EL (cell line): ENCODE data around the gene ERICH6.

ENCODE experiments used
- DNase-seq: peaks from one replicate; pipeline ENCODE4 v3.0.0-alpha.2; 2016

Gene ERICH6

DNA sequence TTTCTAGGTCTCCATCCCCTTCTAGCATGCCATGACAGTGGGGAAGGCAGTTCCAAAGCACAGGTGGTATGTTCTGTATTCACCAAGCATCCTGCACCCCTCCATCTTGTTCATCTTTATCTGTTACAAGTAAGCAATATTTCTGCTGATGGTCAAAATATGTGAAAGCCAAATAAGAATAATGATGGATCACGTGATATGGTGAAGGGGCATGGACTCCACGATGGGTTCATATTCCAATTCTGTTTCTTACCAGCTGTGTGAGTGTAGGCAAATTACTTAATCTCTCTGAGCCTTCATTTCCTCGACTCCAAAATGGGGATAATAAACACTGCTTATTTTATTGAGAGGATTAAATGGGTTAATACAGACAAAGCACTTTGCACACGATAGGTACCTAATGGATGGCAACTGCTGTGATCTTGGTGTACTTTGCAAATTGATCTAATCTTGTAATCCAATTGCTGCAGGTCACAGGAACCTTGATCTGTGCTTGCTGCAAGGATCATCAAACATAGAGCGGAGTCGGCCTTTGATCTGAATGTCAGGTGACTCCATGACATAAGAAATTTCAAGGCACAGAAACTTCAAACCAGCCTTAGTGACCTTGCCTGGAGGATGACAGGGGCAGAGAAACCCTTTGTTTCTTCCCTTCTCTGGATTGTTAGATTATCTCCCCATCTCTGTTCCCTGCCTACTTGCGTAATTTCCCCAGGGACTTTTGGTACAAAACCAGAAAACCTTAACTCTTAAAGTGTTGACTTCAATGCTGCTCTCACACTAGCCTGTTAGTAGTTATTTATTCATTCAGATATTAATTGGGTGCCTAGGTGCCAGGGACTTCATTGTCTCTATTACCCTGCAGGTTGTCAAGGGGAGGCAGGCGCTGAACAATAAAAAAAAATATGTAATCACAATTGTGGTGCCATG, 33.4 kb upstream of the ERICH6 start:
- no peak for DNase-seq

DNA sequence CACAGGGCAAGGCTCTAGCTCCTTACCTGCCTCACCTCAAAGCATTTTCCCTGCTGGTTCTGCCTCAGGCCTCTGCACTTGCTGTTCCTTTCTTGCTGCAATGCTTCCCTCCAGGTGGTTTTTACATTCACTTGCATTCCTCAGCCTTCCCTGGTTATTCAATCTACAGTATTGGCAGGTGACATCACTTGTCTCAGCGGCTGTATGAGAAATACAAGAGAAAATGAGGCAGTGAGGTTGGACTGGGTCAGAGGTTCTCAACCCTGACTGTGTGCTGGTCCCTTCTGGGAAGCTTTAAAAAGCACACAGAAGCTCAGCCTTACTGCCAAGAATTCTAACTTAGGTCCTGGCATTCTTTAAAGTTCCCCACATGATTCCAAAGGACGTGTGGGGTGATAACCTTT, 32.6 kb upstream of the ERICH6 start:
- DNase-seq = no peak

DNA sequence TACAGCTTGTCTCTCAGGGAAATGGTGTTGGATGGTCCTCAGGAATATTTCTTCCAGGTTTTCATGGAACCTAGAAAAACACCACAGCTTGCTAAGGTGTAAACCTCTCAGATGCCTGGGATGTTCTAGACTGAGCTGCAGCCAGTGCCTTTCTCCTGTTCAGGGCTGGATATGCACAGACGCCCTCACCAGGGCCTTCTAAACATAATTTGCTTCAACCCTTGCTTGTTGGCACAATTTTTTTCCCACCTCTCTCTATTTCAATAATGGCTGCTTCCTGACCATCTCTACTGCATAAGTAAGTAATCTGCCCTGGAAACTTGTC, 31.0 kb upstream of the ERICH6 start:
- DNase-seq = no peak

DNA sequence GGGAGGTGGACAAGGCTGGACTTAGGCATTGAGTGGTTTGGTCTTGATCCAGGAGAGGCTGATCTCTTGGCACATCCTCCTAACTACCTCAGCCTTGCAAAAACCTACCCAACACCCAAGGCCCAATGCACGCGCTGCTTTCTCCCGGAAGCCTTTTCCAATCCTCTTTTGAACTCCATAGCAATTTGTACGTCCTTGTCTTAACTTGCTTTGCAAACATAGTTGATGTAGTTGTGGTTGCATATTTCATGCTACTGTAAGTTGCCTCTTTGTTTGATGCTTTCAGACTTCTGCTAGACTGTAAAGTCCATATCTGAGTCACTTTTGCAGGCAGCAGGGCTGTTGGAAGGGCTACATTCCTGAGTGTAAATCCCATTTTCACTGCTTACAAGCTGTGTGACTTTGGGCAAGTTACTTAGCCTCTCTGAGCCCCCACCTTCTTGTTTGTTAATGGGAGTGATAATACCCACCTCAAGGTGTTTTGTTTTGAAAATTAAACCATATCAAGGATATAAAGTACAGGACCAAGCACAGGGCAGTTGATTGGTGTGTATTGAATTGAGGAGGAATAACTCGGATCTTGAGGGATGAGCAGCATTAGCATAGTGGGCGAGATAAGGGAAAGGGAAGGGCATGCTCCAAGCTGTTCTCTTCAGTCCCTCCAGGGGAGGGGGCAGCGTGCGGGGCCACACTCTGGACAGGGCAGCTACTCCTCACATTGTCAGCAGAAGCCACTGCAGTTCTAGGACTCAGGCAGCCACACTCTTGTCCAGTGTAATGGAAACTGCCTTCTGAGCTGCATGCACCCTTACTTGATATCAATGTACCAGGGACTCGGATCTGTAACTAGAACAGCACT, 30.4 kb upstream of the ERICH6 start:
- no peak for DNase-seq

DNA sequence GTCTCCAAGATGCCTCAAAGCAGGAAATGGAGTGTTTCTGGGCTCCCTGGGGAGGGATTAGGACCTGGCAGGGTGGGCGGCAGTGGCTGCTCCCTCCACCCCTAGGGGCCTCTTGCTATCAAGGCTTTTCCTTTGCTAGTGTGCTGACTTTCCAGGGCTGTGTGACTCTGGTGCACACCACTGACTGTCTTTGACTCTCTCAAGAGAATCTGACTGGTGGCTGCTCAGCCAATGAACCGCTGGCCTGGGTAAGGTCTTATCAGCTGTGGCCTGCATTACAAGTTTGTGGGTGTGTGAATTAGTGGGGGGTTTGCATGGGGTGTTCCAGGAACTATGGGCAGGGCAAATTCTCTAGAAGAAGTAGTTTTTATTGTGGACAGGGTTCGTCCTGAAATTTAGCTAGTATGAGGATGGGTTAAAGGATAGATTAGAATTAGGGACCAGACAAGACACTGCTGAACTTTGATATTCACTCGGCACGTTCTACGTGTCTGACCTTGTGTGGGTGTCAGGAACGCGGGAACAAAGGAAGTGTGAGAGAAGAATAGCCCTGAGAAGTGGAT, 29.7 kb upstream of the ERICH6 start:
- DNase-seq = no peak

DNA sequence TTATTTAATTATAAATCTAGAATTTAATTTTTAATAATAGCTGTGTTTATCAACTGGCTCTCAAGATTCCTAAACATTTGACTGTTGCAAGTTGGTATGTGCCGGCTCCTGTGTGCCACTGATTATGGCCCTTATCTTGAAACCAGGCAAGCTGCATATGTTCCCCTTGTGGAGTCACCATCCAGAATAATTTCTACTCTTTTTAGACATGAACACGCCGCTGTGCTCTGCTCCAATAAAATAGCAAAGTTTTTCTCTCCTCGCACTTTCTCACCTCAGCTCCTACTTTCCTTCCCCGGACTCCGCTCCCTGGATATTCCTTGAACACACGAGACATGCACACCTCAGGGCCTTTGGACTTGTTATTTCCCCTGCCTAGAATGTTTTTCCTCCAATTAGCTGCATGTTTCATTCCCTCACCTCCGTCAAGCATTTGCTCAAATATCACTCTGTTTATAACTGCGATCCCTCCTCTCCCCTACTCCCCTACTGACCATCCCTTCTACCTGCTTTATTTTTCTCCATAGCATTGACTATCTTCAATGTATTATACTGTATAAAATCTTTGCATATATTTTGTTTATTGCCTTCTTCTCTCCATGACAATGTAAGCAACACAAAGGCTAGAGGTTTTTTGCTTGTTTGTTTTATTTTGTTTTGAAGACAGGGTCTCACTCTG, 26.1 kb upstream of the ERICH6 start:
- no peak for DNase-seq

DNA sequence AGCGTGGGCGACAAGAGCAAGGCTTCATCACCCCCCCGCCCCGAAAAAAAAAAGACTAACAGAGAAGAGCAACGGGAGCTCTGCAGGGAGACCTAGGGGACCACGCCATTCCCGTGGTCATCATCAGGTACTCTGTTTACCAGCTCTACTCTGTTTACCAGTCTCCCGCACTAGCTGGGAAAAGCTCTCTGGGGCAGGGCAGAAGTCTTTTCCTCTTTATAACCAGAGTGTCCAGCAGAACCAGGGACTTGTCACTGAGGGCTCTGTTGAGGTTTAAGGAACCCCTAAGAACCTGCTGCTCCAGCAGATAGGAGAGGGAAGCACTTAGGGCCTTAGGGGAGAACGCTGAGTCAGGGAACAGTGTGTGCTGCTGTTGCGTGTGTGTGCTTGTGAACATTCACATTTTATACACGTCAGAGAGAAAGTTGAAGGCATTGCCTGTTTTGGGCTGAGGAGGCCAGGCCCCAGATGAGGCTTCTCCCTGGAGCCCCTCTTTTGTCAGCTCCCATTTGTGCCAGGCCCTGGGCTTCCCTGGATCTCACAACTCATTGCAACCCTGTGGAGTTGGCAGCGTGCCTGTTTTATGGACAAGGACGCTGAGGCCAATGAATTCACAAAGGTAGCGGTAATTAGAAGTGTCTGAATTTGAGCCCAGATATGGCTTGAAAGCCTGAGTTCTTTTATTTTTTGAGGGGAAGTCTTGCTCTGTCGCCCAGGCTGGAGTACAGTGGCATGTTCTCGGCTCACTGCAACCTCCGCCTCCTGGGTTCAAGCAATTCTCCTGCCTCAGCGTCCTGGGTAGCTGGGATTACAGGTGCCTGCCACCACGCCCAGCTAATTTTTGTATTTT, 24.2 kb upstream of the ERICH6 start:
- no peak for DNase-seq

DNA sequence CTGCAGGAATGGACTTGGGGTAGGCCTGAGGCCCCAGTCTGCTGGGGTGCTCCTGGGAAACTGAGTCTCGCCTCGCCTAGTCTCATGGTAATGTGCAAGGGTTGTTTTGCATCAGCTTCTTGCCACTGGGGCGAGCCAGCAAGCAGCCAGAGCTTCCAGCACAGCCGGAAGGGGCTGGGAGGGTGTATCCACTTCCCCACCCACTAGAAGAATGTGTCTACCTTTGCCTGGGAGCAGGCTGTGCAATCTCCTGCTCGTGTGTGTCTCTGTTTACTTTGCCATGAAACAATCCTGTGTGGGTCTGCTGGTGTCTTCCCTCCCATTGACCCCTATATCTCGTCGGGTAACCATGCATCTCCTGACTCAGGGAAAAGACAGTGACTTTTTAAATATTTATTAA, 21.8 kb upstream of the ERICH6 start:
- no peak for DNase-seq

DNA sequence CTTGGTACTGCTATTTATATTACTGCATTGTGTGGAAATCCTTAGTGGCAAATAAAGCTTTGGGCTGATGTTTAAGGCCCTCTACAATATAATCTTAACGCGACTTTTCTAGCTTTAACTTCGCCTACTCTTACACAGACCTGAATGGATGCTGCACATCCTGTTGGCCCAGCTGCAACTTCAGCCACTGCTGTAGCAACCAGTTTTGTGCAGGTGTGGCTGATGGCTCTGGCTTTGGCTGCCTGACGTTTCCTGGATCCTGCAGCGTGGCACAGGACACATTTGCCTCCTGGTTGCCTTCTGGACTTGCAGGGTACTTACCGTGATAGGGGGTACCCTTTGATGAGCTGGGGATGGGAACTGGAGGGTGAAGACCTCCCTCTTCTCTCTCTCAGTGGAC, 20.2 kb upstream of the ERICH6 start:
- DNase-seq = no peak

DNA sequence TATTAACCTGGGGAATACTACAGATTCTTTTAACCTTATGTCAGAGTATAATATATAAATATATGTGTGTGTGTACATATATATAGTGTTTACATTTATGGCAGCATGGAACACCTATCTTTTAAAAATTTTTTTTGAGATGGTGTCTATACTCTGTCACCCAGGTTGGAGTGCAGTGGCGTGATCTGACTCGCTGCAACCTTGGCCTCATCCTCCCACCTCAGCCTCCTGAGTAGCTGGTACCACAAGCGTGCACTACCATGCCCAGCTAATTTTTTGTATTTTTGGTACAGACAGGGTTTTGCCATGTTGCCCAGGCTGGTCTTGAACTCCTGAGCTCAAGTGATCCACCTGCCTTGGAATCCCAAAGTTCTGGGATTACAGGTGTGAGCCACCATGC, 18.5 kb upstream of the ERICH6 start:
- DNase-seq = no peak

DNA sequence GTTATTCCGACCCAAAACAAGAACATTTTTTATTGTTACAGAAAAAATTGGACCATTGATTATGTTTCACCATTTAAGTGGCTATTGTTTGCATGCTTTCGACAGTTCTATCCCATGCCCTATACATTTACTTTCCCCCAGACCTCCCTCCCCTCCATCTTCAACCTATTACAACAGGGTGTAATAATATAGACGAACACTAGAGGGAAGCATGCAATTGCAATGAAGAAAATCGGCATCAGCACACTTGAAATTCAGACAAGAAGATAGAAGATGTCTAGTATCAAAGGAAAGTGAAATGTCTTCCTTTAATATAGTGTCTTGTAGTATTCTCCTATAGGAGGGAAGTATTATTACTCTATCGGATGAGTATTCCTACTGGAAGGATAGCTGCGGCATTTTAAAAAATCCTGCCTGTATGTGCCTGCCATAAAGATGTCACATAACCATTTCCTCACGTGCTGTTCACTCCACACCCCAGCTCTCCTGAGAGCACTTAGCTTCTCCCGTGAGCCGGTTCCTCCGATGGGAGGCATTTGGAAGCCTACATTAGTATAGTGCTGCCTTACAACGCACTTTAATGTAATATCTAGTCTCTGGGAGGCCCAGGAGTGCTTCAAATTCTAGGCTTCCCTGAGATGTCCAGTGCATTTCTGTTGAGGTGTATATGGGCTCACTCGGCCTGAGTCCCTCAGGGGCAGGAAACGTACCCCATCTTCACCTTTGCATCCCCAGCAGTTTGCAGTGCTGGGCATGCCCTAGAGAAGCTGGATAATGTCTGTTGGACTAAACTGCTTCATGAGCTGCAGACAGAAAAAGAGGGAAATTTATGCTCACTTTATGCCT, 17.8 kb upstream of the ERICH6 start:
- peak; percentile 57 for DNase-seq

DNA sequence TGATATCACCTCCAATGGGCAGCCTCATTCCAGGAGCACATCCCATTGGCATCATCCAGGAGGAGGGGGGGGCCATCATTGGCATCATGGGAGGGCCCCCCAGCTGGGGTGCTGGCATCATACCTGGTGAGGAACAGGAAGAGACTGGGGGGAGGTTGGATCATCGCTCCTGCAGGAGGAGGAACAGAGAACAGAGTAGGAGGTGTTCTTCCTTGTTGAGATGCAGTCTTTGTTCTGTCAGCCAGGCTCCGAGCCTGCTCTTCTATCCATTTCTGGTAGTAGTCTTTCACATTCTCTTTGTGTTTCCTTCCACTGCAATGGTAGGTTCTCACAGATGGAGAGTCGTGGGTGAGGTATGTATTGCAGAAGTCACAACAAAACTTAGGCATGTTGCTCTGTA, 16.7 kb upstream of the ERICH6 start:
- no peak for DNase-seq

DNA sequence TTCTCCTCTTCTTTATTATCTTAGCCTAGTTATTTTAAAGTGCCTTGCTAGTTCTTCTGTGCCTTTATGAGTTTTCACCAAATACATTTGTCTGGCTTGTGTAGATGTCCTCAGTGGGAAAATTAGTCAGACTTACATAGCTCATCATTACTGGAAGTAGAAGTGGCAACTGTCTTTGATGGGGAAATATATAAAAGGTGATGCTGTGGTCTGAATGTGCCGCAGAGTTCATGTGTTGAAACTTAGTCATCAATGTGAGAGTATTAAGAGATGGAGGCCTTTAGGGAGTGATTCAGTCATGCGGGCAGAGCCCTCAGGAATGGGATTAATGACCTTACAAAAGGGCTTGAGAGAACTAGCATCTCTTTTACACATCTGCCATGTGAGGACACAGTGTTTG, 6.4 kb upstream of the ERICH6 start:
- no peak for DNase-seq

DNA sequence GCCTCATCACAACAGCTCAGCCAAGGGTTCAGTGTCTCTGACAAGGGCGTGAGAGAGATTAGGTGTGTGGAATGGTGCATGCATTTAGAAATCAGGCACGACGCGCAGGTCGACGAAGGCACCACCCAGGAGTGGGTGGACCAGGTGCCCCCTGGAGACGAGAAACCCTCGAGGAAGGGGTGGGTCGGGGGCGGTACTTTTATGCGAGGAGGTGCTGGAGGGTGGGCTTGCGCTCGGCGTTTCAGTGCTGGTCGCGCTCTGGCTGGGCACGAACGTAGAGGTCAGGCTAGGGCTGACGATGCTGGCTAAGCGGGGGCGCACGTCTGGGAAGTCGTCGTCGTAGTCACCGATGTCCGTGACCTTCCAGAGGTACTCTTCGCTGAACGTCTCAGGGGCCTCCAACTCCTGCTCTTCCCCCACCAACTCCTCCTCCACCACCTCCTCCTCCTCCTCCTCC, 393 bp downstream of the ERICH6 start:
- peak; percentile 18 for DNase-seq

DNA sequence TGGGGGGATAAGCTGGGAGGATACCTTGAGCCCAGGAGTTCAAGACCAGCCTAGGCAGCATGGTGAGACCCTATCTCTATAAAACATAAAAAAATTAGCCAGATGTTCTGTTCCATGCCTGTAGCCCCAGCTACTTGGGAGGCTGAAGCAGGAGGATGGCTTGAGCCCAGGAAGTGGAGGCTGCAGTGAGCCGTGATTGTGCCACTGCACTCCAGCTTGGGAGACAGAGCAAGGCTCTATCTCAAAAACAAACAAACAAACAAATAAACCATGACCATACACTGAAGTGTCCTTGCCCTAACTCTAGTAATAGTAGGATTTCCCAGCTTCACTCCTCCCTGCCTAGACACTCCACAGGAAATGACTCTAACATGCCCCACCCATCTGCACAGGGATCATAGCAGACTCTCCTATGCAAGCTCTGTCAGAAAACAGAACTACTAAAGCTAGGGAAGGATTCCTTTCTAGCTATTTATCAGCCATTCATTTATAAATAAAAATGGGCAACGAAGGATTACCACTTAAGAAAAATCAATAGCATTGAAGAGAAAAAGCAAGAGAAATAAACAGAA, 4.6 kb downstream of the ERICH6 start:
- peak; percentile 58 for DNase-seq

DNA sequence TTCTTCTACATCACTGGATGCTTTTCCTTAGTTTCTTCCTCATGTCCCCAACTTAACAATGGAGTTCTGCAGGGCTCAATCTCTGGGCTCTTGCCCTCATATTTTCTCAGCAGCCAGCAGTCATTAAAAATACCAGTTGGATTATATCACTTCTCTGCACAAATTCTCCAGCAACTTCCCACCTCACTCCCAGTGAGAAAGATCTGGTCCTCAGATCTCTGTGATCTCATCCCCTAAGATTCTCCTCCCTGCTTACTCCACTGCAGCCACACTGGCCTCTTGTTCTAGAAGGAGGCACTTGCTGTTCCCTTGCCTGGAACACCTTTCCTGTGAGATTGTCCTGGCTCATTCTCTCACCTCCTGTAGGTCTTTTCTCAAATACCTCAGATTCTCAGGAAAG, 6.1 kb downstream of the ERICH6 start:
- DNase-seq = peak; percentile 75

DNA sequence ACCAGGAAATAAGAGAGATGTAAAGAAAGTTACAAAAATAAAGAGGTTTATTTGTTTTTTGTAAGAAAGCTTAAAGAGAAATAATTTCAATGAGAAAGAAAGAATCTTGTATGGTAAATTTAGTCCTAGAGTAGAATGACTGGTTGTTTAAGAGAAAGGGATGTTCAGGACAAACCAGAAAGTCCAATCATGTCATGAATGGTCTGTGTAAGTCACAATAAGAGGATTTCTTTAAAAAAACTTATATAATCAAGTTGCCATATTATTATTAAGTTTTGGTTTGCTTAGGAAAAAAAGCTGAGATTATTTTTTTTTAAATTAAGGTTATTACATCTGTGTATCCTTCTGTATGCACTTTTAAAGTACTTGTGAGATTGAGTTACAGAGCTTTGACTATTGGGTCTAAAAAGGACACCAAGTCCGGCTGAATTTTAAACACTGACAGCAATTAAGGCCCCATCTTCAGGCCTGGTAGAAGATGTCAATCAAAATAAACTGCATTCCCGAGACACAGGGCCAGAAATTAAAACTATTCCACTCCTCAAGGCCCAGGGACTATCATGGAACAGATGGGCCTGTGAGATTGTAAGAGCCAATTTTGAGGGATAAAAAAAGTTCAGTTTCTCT, 12.2 kb downstream of the ERICH6 start:
- DNase-seq = no peak

DNA sequence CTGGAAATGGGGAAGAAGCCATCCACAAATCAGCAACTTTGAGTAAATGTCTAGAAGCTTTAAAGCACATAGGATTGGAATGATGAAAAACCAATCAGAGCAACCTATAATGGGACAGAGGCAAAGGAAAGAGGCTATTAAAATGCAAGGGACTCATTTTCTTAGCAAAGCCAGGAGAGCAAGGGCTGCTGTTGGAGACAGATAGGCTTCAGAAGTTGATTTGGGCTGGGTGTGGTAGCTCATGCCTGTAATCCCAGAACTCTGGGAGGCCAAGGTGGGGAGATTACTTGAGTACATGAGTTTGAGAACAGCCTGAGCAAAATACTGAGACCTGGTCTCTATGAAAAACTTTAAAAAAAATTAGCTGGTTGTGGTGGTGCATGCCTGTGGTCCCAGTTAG, 16.1 kb downstream of the ERICH6 start:
- DNase-seq = no peak

DNA sequence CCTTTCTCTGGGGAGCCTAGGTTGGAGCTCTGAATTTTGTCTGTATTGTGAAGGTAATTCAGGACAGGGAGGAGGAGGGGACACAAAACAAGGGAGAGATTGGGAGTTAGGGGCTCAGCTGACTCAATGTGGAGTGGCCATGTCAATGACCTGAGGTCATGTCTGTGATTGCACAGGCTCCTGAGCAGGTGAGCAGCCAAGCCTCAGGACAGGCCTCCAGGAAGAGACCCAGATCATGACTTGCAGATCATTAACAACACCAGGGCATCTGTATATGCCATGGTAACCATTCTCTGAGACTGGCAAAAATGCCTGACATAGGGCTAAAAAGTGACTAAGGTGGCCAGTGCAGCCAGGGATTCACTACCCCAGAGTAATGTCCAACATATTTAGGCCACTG, 20.9 kb downstream of the ERICH6 start:
- no peak for DNase-seq

DNA sequence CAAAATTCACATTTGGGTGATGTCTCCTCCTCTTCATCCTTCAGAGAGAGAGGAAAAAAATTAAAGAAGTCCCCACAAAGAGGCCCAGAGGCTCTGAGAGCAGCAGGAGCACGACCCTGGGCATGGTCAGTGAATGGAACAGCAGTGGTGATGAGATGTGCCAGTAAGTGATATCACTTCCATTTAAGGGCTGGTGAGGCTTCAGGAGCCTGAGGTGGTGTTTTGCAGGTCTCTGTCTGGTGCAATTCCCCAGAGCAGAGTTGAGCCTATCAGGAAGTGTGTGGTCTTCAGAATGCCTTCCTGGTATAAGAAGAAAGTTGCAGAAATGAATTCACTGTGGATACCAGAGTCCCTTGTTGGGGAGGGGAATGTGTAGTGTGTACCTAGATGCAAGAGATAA, 21.4 kb downstream of the ERICH6 start:
- DNase-seq = no peak
